Activated naive CD4-positive, alpha-beta T cell treated with anti-CD3 and anti-CD28 coated beads for 36 hours (primary cell): ENCODE results near the gene PNMA1. TPM values are rescaled to one million over a fixed set of nuclear protein-coding genes. Genes with fewer than 3 reads are reported as not detected.

Experiments used
- CTCF ChIA-PET: fragments of 350-600 bp; sonication (Branson Sonifier 250); formaldehyde crosslinking; loops from one replicate; lab custom pipeline; 2021; ENCODE audit warnings: antibody characterized with exemption; lab: Charles Lee
- DNase-seq: peaks from one replicate; pipeline ENCODE4 v3.0.0-alpha.2; 2020
- H3K27ac Mint-ChIP-seq: one replicate; pipeline ENCODE4 v1.8.0; 2021; ENCODE audit warnings: mild to moderate bottlenecking, mixed read lengths
- H3K27me3 Mint-ChIP-seq: one replicate; pipeline ENCODE4 v1.8.0; 2021; ENCODE audit warnings: low read depth, mixed read lengths
- H3K36me3 Mint-ChIP-seq: one replicate; pipeline ENCODE4 v1.8.0; 2021; ENCODE audit warnings: low read depth, mixed read lengths
- H3K4me1 Mint-ChIP-seq: one replicate; pipeline ENCODE4 v1.8.0; 2021; ENCODE audit warnings: low read depth, mixed read lengths
- H3K4me3 Mint-ChIP-seq: one replicate; pipeline ENCODE4 v1.8.0; 2021; ENCODE audit warnings: mild to moderate bottlenecking, moderate library complexity, mixed read lengths
- H3K9me3 Mint-ChIP-seq: one replicate; pipeline ENCODE4 v1.8.0; 2021; ENCODE audit warnings: mixed read lengths
- intact Hi-C: fragments of 100-400 bp; cut with micrococcal nuclease; formaldehyde crosslinking; loops from one replicate; pipeline ENCODE4 v1.15.1; 2023
- total RNA-seq, 2 experiments: library from RNA; stranded (reverse); gene quantifications; one replicate each; pipeline ENCODE4 v1.2.3, GENCODE V29; 2021

PNMA1 gene
- total RNA-seq, 2 experiments from 2014 or later = 18.5 to 19.2 TPM

GRCh38 chr14:73757381-73757780 is 43.2 kb upstream of the PNMA1 start:
- no peaks in the 10 kb centered on the region for H3K27me3 Mint-ChIP-seq
- CTCF ChIA-PET = interaction anchor here (2.8 to 9.6 kb wide), 6 partner anchors 14 to 69 kb away, joined by 14 to 112 read pairs (median 36); no protein-coding TSS in a partner anchor
- intact Hi-C loops = loop anchor here (2.0 to 5.0 kb wide), 2 partner anchors 13 to 260 kb away; partner anchors contain the start of genes BBOF1 and ENTPD5
- H3K27ac Mint-ChIP-seq = peak overlapping the region; percentile 95
- peaks cover 18% of the 10 kb centered on the region for H3K36me3 Mint-ChIP-seq
- H3K4me1 Mint-ChIP-seq = peaks cover 78% of the 10 kb centered on the region
- DNase-seq = peak; percentile 54
- no peaks in the 10 kb centered on the region for H3K9me3 Mint-ChIP-seq
- peak overlapping the region; percentile 91 for H3K4me3 Mint-ChIP-seq

GRCh38 chr14:73755434-73756014 is 41.3 kb upstream of the PNMA1 start:
- intact Hi-C loops = loop anchor here (2.0 to 5.0 kb wide), 2 partner anchors 15 to 262 kb away; partner anchors contain the start of genes BBOF1 and ENTPD5
- Mint-ChIP-seq H3K9me3 (no peaks in the 10 kb centered on the region), H3K4me3 (peak overlapping the region; percentile 91), H3K36me3 (peaks cover 24% of the 10 kb centered on the region), H3K4me1 (peaks cover 78% of the 10 kb centered on the region), H3K27ac (peak overlapping the region; percentile 95), H3K27me3 (no peaks in the 10 kb centered on the region)
- CTCF ChIA-PET = interaction anchor here (1.0 to 9.6 kb wide), 7 partner anchors 10 to 185 kb away, joined by 4 to 112 read pairs (median 5); no protein-coding TSS in a partner anchor
- peak; percentile 45 for DNase-seq

DNA sequence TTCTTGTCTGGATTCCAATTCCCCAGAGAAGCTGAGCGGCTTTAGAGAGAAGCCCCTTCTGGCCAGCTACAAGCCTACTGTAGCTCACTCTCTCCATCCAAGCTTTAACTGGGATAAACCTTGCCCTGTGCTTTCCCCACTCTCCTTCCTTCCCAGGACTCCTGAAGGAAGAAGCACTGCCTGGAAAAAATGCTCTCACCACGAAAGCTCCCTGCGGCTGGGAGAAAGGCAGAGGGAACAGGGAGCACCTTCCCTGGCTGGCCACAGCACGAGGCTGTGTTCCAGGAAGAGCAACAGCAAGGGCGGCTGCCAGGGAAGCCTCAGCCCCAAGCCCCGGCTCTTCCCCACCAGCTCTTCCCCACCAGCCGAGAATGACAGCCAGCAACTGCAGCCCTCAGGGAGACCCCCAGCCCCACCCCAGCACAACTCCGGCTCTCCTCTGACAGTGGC is 40.8 kb upstream of the PNMA1 start:
- Mint-ChIP-seq H3K4me3 (peak overlapping the region; percentile 91), H3K36me3 (peaks cover 24% of the 10 kb centered on the region), H3K27ac (peak overlapping the region; percentile 95), H3K4me1 (peaks cover 81% of the 10 kb centered on the region), H3K9me3 (no peaks in the 10 kb centered on the region), H3K27me3 (no peaks in the 10 kb centered on the region)
- no peak for DNase-seq
- intact Hi-C loops = loop anchor here (1.0 to 5.0 kb wide), 3 partner anchors 14 to 262 kb away; partner anchors contain the start of genes BBOF1 and ENTPD5
- CTCF ChIA-PET = interaction anchor here (0.7 to 9.6 kb wide), 9 partner anchors 11 to 184 kb away, joined by 3 to 112 read pairs (median 5); no protein-coding TSS in a partner anchor

DNA sequence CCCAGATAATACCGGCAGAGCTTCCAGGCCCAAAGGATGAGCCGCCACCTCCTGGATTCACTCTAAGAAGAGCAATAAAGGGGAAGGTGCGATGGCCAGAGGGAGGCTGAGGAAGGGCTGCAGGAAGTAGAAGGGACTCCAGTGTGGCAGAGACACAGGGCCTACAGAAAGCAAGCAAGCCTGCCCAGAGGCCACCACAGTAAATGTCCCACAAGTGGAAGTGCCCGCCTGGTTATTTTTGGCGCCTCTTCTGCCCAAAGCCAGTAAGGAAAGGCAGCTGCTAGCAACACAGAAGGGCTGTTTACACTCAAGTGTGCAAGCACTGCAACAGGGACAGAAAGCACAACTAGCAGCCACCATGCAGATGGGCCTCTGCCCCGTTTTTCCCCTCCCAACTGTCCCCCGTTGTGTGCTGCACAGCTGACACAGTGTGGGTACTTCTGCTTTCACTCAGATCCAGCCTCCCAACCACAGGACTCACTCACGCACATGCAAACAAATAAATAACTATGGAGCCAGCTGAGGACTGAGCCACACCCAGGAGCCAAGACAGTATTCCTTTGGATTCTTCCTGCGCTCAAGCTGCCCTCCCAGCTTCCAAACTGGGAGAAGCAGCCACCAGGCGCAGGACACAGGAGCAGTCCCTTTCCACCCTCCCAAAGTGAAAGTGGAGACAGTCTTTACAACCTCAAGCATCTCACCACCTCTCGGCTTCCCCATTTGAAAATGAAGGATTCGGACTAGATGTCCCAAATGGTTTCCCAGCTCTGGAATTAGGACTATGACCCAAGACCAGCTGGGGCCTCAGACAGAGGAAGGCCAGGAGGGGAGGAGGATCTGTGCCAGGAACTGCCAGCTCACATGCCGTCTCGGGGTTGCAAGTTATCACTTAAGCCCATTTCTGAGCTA is 40.0 kb upstream of the PNMA1 start:
- intact Hi-C loops = loop anchor here (1.0 to 5.0 kb wide), 2 partner anchors 13 to 33 kb away; no protein-coding TSS in a partner anchor
- Mint-ChIP-seq H3K4me1 (peaks cover 89% of the 10 kb centered on the region), H3K36me3 (peaks cover 24% of the 10 kb centered on the region), H3K27me3 (no peaks in the 10 kb centered on the region), H3K27ac (peak overlapping the region; percentile 95), H3K9me3 (no peaks in the 10 kb centered on the region), H3K4me3 (peak overlapping the region; percentile 91)
- peak; percentile 85 for DNase-seq
- CTCF ChIA-PET = interaction anchor here (0.6 to 9.6 kb wide), 17 partner anchors 11 to 184 kb away, joined by 3 to 112 read pairs (median 4); no protein-coding TSS in a partner anchor

GRCh38 chr14:73753124-73753886 is 39.1 kb upstream of the PNMA1 start:
- CTCF ChIA-PET = interaction anchor here (0.9 to 9.6 kb wide), 12 partner anchors 10 to 73 kb away, joined by 3 to 112 read pairs (median 4); no protein-coding TSS in a partner anchor
- DNase-seq = peak; percentile 75
- H3K4me1 Mint-ChIP-seq = peaks cover 97% of the 10 kb centered on the region
- peak overlapping the region; percentile 91 for H3K4me3 Mint-ChIP-seq
- intact Hi-C loops = loop anchor here (5.0 kb wide), 1 partner anchor 34 kb away; no protein-coding TSS in a partner anchor
- H3K9me3 Mint-ChIP-seq = no peaks in the 10 kb centered on the region
- H3K27me3 Mint-ChIP-seq = no peaks in the 10 kb centered on the region
- H3K27ac Mint-ChIP-seq = peak overlapping the region; percentile 95
- peaks cover 21% of the 10 kb centered on the region for H3K36me3 Mint-ChIP-seq

GRCh38 chr14:73752297-73752992 is 38.3 kb upstream of the PNMA1 start:
- no peak overlapping the region for H3K4me3 Mint-ChIP-seq
- H3K27me3 Mint-ChIP-seq = no peaks in the 10 kb centered on the region
- H3K4me1 Mint-ChIP-seq = peaks cover 98% of the 10 kb centered on the region
- peak; percentile 51 for DNase-seq
- H3K36me3 Mint-ChIP-seq = peaks cover 14% of the 10 kb centered on the region
- CTCF ChIA-PET = interaction anchor here (0.9 to 9.6 kb wide), 6 partner anchors 9 to 74 kb away, joined by 4 to 112 read pairs (median 7); no protein-coding TSS in a partner anchor
- H3K9me3 Mint-ChIP-seq = no peaks in the 10 kb centered on the region
- intact Hi-C loops = loop anchor here (5.0 kb wide), 1 partner anchor 35 kb away; no protein-coding TSS in a partner anchor
- peak overlapping the region; percentile 70 for H3K27ac Mint-ChIP-seq

DNA sequence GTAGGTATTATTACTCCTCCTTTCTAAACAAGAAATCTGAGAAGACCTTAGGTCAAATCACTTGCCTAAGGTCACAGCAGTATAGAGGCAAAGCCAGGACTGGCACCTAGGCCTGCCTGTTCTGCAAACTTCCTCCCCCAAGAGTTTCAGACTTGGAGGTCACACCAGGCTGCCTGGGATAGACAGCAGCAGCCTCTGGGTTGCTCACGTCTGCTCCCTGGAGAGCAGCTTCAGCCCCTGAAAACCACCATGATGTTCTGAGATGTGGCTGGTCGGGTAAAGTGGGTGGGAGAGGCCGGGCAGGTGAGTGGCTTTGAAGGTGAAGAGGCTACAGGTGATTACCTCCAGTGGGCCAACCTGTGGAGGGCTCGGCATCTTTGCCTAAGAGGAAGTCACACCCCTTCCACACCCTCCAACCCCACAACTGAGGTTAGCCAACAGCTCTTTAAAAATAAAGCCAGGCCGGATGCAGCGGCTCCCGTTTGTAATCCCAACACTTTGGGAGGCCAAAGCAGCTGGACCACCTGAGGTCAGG is 37.0 kb upstream of the PNMA1 start:
- CTCF ChIA-PET = interaction anchor here (1.0 to 9.6 kb wide), 3 partner anchors 8 to 31 kb away, joined by 4 to 112 read pairs (median 7); no protein-coding TSS in a partner anchor
- Mint-ChIP-seq H3K36me3 (peaks cover 9% of the 10 kb centered on the region), H3K27ac (peak overlapping the region; percentile 7), H3K27me3 (no peaks in the 10 kb centered on the region), H3K4me1 (peaks cover 97% of the 10 kb centered on the region), H3K9me3 (no peaks in the 10 kb centered on the region), H3K4me3 (no peak overlapping the region)
- intact Hi-C loops = loop anchor here (5.0 kb wide), 1 partner anchor 36 kb away; no protein-coding TSS in a partner anchor
- no peak for DNase-seq

GRCh38 chr14:73750531-73750901 is 36.3 kb upstream of the PNMA1 start:
- no peaks in the 10 kb centered on the region for H3K27me3 Mint-ChIP-seq
- DNase-seq = no peak
- H3K36me3 Mint-ChIP-seq = peaks cover 9% of the 10 kb centered on the region
- peak overlapping the region; percentile 14 for H3K27ac Mint-ChIP-seq
- H3K4me1 Mint-ChIP-seq = peaks cover 97% of the 10 kb centered on the region
- intact Hi-C loops = loop anchor here (5.0 kb wide), 1 partner anchor 37 kb away; no protein-coding TSS in a partner anchor
- H3K4me3 Mint-ChIP-seq = no peak overlapping the region
- H3K9me3 Mint-ChIP-seq = no peaks in the 10 kb centered on the region
- CTCF ChIA-PET = interaction anchor here (1.1 kb wide), 1 partner anchor 22 kb away, joined by 3 read pairs; no protein-coding TSS in a partner anchor

DNA sequence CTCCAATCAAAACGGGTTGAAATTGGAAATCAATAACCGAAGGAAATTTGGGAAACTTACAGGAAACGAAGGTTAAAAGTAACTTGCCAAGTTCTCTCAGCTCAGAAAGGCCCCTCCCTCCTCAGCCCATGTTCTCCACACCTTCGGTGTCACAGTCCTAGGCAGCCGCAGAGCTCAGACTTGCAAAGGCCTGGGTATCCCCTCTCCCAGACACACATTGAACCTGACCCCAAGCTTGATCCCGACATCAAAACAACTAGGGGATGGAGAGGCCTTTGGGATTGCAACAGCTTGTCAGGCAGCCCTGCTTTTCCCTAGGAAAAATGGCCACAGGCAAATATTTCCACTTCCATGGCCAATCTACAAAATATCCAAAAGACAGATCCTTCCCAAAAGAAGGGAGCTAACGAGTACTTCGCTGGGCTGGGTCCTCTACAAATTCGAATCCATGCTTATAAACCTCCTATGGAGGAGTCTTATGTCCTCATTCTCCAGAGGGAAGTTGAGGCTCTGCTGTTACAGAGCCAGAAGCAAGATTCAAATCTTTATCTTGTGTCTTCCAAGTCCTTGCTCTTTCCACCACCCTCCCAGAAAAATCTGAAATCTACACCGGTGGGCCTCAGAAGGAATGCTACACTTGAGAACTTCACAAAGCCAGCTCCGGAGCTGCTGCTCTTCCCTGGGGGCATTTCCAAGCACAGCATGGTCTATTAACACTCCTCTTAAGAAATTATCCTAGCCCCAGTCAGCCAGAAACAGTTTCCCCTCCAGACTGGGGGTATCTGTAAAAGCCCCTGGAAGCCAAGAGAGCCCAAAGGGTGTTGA is 35.7 kb upstream of the PNMA1 start:
- H3K4me1 Mint-ChIP-seq = peaks cover 97% of the 10 kb centered on the region
- intact Hi-C loops = loop anchor here (5.0 kb wide), 1 partner anchor 37 kb away; no protein-coding TSS in a partner anchor
- no peak for DNase-seq
- CTCF ChIA-PET = interaction anchor here (0.6 to 1.1 kb wide), 4 partner anchors 17 to 78 kb away, joined by 3 to 4 read pairs (median 3); no protein-coding TSS in a partner anchor
- H3K27ac Mint-ChIP-seq = peak overlapping the region; percentile 36
- no peaks in the 10 kb centered on the region for H3K9me3 Mint-ChIP-seq
- H3K27me3 Mint-ChIP-seq = no peaks in the 10 kb centered on the region
- no peak overlapping the region for H3K4me3 Mint-ChIP-seq
- peaks cover 9% of the 10 kb centered on the region for H3K36me3 Mint-ChIP-seq
